CD14-positive monocyte (primary cell): Measurements from ENCODE around the gene BDH1. TPM values are rescaled to one million over a fixed set of nuclear protein-coding genes. Genes with fewer than 3 reads are reported as not detected.

Experiments used
- DNase-seq, 3 donors: peaks; one replicate each; pipeline ENCODE4 v3.0.0-alpha.2; 2011 to 2022
- H2AFZ ChIP-seq: 2 replicates; pipeline ENCODE4 v1.6.0; 2012; ENCODE audit warnings: mild to moderate bottlenecking, low read depth, low read length, inconsistent platforms; ENCODE audit not compliant: insufficient read depth, poor library complexity, severe bottlenecking
- H3K27ac ChIP-seq, 2 donors: 1 replicate in 1 of 2; 2 replicates in 1 of 2; pipeline ENCODE4 v1.5.1; 2012 to 2013; ENCODE audit warnings: low read length in 2 of 2, control low read depth in 1 of 2, inconsistent platforms in 1 of 2, low read depth in 1 of 2, mild to moderate bottlenecking in 1 of 2
- H3K27me3 ChIP-seq, 2 donors: one replicate each; pipeline versions ENCODE4 v1.6.0 to v1.6.1; 2011 to 2013; ENCODE audit warnings: low read length in 2 of 2; ENCODE audit not compliant: control insufficient read depth in 2 of 2, insufficient read depth in 2 of 2
- H3K36me3 ChIP-seq, 2 donors: replicated peaks in 1 of 2; 1 replicate in 1 of 2; 2 replicates in 1 of 2; pipeline versions ENCODE4 v1.5.1 to v1.6.1; 2012 to 2013; ENCODE audit warnings: low read length in 2 of 2, control low read depth in 1 of 2, inconsistent platforms in 1 of 2, mild to moderate bottlenecking in 1 of 2; ENCODE audit not compliant: insufficient read depth in 2 of 2, control insufficient read depth in 1 of 2
- H3K4me1 ChIP-seq, 2 donors: 1 replicate in 1 of 2; 2 replicates in 1 of 2; pipeline versions ENCODE4 v1.5.1 to v1.6.1; 2012 to 2013; ENCODE audit warnings: low read length in 2 of 2, control low read depth in 1 of 2, inconsistent platforms in 1 of 2, mild to moderate bottlenecking in 1 of 2, moderate library complexity in 1 of 2; ENCODE audit not compliant: insufficient read depth in 2 of 2, control insufficient read depth in 1 of 2
- H3K4me2 ChIP-seq: replicated peaks from 2 replicates; pipeline ENCODE3; 2012; ENCODE audit warnings: low read length, moderate library complexity, mild to moderate bottlenecking; ENCODE audit not compliant: poor library complexity, severe bottlenecking; ENCODE audit errors: extremely low read depth
- H3K4me3 ChIP-seq, 3 experiments: fragments of 200-600 bp in 1 of 3; sonication (generic) in 1 of 3; replicated peaks in 1 of 3; 1 replicate in 2 of 3; 2 replicates in 1 of 3; pipeline ENCODE4 v1.5.1; 2011 to 2013; ENCODE audit warnings: low read length in 3 of 3, mild to moderate bottlenecking in 3 of 3, control low read depth in 2 of 3, low read depth in 2 of 3, inconsistent platforms in 1 of 3, moderate library complexity in 1 of 3
- H3K79me2 ChIP-seq: 2 replicates; pipeline ENCODE4 v1.6.0; 2012; ENCODE audit warnings: mild to moderate bottlenecking, control low read depth, inconsistent platforms, low read length, moderate library complexity; ENCODE audit not compliant: insufficient read depth
- H3K9ac ChIP-seq: 2 replicates; pipeline ENCODE4 v1.6.0; 2017; ENCODE audit warnings: low read length, mild to moderate bottlenecking; ENCODE audit not compliant: insufficient read depth, poor library complexity, severe bottlenecking
- H3K9me3 ChIP-seq, 2 donors: replicated peaks in 1 of 2; 1 replicate in 1 of 2; 2 replicates in 1 of 2; pipeline versions ENCODE4 v1.5.1 to v1.6.1; 2012 to 2013; ENCODE audit warnings: low read length in 2 of 2, control low read depth in 1 of 2; ENCODE audit not compliant: control insufficient read depth in 1 of 2, insufficient read depth in 1 of 2
- H4K20me1 ChIP-seq: 2 replicates; pipeline ENCODE4 v1.6.0; 2012; ENCODE audit warnings: mild to moderate bottlenecking, low read length, control low read depth, moderate library complexity; ENCODE audit not compliant: insufficient read depth
- H3K27ac Mint-ChIP-seq, 7 donors: one replicate each; pipeline ENCODE4 v1.8.0; 2020; ENCODE audit warnings: mild to moderate bottlenecking in 7 of 7, mixed read lengths in 7 of 7, moderate library complexity in 6 of 7, inconsistent platforms in 2 of 7
- H3K27me3 Mint-ChIP-seq, 3 donors: one replicate each; pipeline ENCODE4 v1.8.0; 2021 to 2022; ENCODE audit warnings: low read depth in 3 of 3, mild to moderate bottlenecking in 3 of 3, mixed read lengths in 3 of 3, moderate library complexity in 3 of 3, inconsistent platforms in 1 of 3
- H3K36me3 Mint-ChIP-seq, 2 donors: one replicate each; pipeline ENCODE4 v1.8.0; 2020; ENCODE audit warnings: mixed read lengths in 2 of 2, inconsistent platforms in 1 of 2, mild to moderate bottlenecking in 1 of 2
- H3K4me1 Mint-ChIP-seq: one replicate; pipeline ENCODE4 v1.8.0; 2020; ENCODE audit warnings: mild to moderate bottlenecking, mixed read lengths
- H3K4me3 Mint-ChIP-seq, 2 donors: one replicate each; pipeline ENCODE4 v1.8.0; 2020; ENCODE audit warnings: mild to moderate bottlenecking in 2 of 2, mixed read lengths in 2 of 2, moderate library complexity in 1 of 2
- H3K9me3 Mint-ChIP-seq, 7 donors: one replicate each; pipeline ENCODE4 v1.8.0; 2020 to 2022; ENCODE audit warnings: mixed read lengths in 7 of 7, mild to moderate bottlenecking in 6 of 7, moderate library complexity in 6 of 7, inconsistent platforms in 2 of 7
- WGBS: methylation state at CpG from one replicate; pipeline ENCODE4 v1.1.5; 2013; ENCODE audit warnings: missing lambda C conversion rate; ENCODE audit not compliant: insufficient coverage; 5-methylcytosine and 5-hydroxymethylcytosine counted together
- intact Hi-C, 2 donors: fragments of 100-400 bp; cut with micrococcal nuclease; formaldehyde crosslinking; loops; one replicate each; pipeline versions ENCODE4 v1.15.0 to v1.15.1; 2023
- polyA plus RNA-seq, 3 donors: library from polyadenylated mRNA; depleted of rRNA in 1 of 3; unstranded in 2 of 3; stranded (reverse) in 1 of 3; fragments of 300-500 nt in 2 of 3; fragments of >200 nt in 1 of 3; fragmentation: Illumina TruSeq in 2 of 3; gene quantifications; 1 replicate in 2 of 3; 2 replicates in 1 of 3; pipeline ENCODE4 v1.2.3, GENCODE V29; 2012 to 2021
- TF ChIP-seq, protein P1 (sequence below): fragments of 200-600 bp; IDR thresholded peaks from one replicate; pipeline ENCODE4 v1.8.0; 2022; ENCODE audit warnings: antibody characterized with exemption, mild to moderate bottlenecking

BDH1 gene
- polyA plus RNA-seq, 3 donors: 2.8 to 5.3 (median 5.2) TPM

DNA sequence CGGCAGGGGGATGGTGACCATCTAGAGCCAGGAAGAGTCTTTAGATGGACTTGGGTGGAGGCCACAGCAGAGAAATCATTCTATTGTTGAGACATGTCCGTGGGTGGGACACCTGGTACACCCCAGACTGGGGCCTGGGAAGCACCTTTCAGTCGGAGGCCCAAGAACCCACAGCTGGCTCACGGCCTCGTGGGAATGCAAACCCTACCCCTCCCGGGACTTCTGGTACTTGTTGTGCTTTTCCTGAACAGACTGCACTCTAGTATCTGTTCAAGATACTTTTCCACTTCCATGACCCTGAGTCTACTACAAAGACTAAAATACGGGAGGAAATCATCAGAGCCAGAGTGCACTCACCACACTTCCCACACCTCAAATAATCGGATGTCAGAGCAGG lies 60.7 kb downstream of the BDH1 start:
- Histone ChIP-seq H3K4me3 (no peak overlapping the region), H3K4me1 (no peaks in the 10 kb centered on the region), H2AFZ (no peak overlapping the region), H3K9ac (no peak overlapping the region), H3K27ac (no peak overlapping the region), H3K36me3 (no peaks in the 10 kb centered on the region), H3K27me3 (no peaks in the 10 kb centered on the region), H3K4me2 (no peak overlapping the region), H4K20me1 (no peaks in the 10 kb centered on the region), H3K79me2 (no peaks in the 10 kb centered on the region), H3K9me3 (peaks cover 0 to 6% of the 10 kb centered on the region in 2 donors)
- intact Hi-C loops: no loop called here
- DNase-seq: no peak
- 91% methylated on average over 8 of the region's 8 CpGs for WGBS
- Mint-ChIP-seq H3K9me3 (peaks cover 2 to 9% (median 5%) of the 10 kb centered on the region in 7 donors), H3K36me3 (peaks cover 0 to 2% of the 10 kb centered on the region in 2 donors), H3K27ac (no peak overlapping the region), H3K4me1 (no peaks in the 10 kb centered on the region), H3K4me3 (no peak overlapping the region), H3K27me3 (peaks cover 5 to 9% (median 8%) of the 10 kb centered on the region in 3 donors)
- TF ChIP-seq, protein P1, sequence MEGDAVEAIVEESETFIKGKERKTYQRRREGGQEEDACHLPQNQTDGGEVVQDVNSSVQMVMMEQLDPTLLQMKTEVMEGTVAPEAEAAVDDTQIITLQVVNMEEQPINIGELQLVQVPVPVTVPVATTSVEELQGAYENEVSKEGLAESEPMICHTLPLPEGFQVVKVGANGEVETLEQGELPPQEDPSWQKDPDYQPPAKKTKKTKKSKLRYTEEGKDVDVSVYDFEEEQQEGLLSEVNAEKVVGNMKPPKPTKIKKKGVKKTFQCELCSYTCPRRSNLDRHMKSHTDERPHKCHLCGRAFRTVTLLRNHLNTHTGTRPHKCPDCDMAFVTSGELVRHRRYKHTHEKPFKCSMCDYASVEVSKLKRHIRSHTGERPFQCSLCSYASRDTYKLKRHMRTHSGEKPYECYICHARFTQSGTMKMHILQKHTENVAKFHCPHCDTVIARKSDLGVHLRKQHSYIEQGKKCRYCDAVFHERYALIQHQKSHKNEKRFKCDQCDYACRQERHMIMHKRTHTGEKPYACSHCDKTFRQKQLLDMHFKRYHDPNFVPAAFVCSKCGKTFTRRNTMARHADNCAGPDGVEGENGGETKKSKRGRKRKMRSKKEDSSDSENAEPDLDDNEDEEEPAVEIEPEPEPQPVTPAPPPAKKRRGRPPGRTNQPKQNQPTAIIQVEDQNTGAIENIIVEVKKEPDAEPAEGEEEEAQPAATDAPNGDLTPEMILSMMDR: no peak

DNA sequence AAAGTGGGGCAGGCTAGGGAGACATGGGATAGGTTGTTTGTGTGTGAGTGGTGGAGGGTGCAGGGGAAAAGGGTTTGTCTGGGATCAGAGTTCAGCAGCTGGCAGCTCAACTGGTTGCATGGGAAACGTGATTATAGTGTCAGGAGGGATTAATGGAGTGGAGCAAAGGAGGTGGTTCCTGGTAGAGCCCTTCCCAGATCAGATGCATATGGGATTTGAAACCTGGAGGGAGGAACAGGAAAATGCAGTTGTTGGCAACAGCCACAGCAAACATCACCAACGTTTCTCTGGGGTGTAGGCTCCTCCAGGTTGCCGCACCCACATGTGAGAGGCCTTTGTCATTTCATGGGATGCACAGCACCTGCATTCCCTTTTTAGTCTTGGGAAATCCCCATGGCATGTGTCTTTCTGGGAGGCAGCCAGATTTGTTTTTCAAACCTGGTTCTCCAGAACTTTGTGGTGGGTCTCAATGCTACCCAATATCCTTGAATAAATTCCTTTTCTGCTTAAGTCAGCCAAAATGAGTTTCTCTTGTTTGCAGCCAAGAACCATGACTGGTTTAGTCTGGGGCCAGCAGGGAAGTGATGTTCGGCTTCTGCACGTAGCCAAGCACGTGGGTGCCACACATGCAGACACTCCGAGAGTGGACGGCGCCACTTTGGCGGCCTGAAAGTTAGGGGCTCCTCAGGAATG lies 61.3 kb downstream of the BDH1 start:
- Mint-ChIP-seq H3K36me3 (peaks cover 0 to 2% of the 10 kb centered on the region in 2 donors), H3K27ac (no peak overlapping the region), H3K4me3 (no peak overlapping the region), H3K9me3 (peaks cover 2 to 9% (median 4%) of the 10 kb centered on the region in 7 donors), H3K4me1 (no peaks in the 10 kb centered on the region), H3K27me3 (peaks cover 5 to 7% (median 7%) of the 10 kb centered on the region in 3 donors)
- H4K20me1 ChIP-seq: no peaks in the 10 kb centered on the region
- H3K4me2 ChIP-seq: no peak overlapping the region
- no peak for DNase-seq
- peaks cover 0 to 6% of the 10 kb centered on the region in 2 donors for H3K9me3 ChIP-seq
- intact Hi-C loops: no loop called here
- no peaks in the 10 kb centered on the region for H3K79me2 ChIP-seq
- TF ChIP-seq, protein P1: no peak
- WGBS: 92% methylated on average over 9 of the region's 10 CpGs
- no peak overlapping the region for H3K27ac ChIP-seq
- H3K4me1 ChIP-seq: no peaks in the 10 kb centered on the region
- no peak overlapping the region for H2AFZ ChIP-seq
- H3K4me3 ChIP-seq: no peak overlapping the region
- H3K36me3 ChIP-seq: no peaks in the 10 kb centered on the region
- H3K27me3 ChIP-seq: no peaks in the 10 kb centered on the region
- no peak overlapping the region for H3K9ac ChIP-seq
